HFFc6 (cell line): ENCODE results near the gene APOM. TPM values are rescaled to one million over a fixed set of nuclear protein-coding genes. Genes with fewer than 3 reads are reported as not detected.

Experiments
- DNase-seq: peaks from one replicate; pipeline ENCODE4 v3.0.0-alpha.2; 2018
- H3K27ac Mint-ChIP-seq: 2 replicates; pipeline ENCODE4 v1.8.0; 2020; ENCODE audit warnings: mild to moderate bottlenecking, mixed read lengths
- H3K27me3 Mint-ChIP-seq: 2 replicates; pipeline ENCODE4 v1.8.0; 2021; ENCODE audit warnings: mild to moderate bottlenecking, moderate library complexity, mixed read lengths; ENCODE audit not compliant: insufficient read depth
- H3K36me3 Mint-ChIP-seq: 2 replicates; pipeline ENCODE4 v1.8.0; 2021; ENCODE audit warnings: low read depth, mixed read lengths
- H3K4me1 Mint-ChIP-seq: 2 replicates; pipeline ENCODE4 v1.8.0; 2020; ENCODE audit warnings: low read depth, mixed read lengths
- H3K4me3 Mint-ChIP-seq: 2 replicates; pipeline ENCODE4 v1.8.0; 2020; ENCODE audit warnings: mild to moderate bottlenecking, moderate library complexity, mixed read lengths
- H3K9me3 Mint-ChIP-seq: 2 replicates; pipeline ENCODE4 v1.8.0; 2020; ENCODE audit warnings: mild to moderate bottlenecking, mixed read lengths
- microRNA-seq: library from miRNA; unstranded; fragments of <30 nt; microRNA quantifications from one replicate; pipeline ENCODE4, GENCODE V29; 2019
- total RNA-seq, 6 experiments: library from RNA; stranded (reverse); fragmentation: NEBNext Ultra II Directional; extraction: Animal tissue kit (Norgen Biotek cat#: 25700); gene quantifications; 2 replicates in 1 of 6; 3 replicates in 5 of 6; pipeline ENCODE4 v1.2.3, GENCODE V29; 2021
- TF ChIP-seq, protein P1 (sequence below): fragments of 200-600 bp; sonication (generic); IDR thresholded peaks from 2 replicates; pipeline ENCODE4 v1.5.0; 2021; ENCODE audit warnings: antibody characterized with exemption, mild to moderate bottlenecking

APOM gene
- total RNA-seq, 6 experiments from 2014 or later = 2.4 to 4.3 (median 2.8) TPM

DNA sequence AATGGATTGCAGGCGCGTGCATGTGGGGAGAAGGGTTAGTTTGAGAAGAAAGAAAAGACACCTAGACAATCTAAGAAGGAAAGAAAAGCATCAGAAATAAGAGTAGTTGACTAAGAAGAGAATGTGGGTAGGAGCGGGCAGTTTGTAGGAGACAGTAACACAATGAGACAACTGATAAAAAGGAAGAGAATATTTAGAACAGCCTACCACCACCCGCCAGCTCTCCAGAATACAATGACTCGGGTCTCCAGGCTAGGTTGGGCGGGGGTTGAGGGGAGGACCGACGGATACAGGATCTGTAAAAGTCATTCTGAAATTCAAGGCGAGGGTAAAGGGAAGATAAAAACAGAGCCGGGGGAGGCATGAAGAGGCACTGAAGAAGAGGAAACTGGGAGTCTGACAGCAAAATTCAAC, 46.7 kb downstream of the APOM start:
- Mint-ChIP-seq H3K9me3 (no peaks in the 10 kb centered on the region), H3K27me3 (no peaks in the 10 kb centered on the region; the same call in none of the 2 replicates), H3K27ac (peak overlapping the region; percentile 97), H3K4me1 (peaks cover 30% of the 10 kb centered on the region), H3K36me3 (no peaks in the 10 kb centered on the region), H3K4me3 (peak overlapping the region; percentile 93)
- TF ChIP-seq, protein P1, sequence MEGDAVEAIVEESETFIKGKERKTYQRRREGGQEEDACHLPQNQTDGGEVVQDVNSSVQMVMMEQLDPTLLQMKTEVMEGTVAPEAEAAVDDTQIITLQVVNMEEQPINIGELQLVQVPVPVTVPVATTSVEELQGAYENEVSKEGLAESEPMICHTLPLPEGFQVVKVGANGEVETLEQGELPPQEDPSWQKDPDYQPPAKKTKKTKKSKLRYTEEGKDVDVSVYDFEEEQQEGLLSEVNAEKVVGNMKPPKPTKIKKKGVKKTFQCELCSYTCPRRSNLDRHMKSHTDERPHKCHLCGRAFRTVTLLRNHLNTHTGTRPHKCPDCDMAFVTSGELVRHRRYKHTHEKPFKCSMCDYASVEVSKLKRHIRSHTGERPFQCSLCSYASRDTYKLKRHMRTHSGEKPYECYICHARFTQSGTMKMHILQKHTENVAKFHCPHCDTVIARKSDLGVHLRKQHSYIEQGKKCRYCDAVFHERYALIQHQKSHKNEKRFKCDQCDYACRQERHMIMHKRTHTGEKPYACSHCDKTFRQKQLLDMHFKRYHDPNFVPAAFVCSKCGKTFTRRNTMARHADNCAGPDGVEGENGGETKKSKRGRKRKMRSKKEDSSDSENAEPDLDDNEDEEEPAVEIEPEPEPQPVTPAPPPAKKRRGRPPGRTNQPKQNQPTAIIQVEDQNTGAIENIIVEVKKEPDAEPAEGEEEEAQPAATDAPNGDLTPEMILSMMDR = no peak
- no peak for DNase-seq

DNA sequence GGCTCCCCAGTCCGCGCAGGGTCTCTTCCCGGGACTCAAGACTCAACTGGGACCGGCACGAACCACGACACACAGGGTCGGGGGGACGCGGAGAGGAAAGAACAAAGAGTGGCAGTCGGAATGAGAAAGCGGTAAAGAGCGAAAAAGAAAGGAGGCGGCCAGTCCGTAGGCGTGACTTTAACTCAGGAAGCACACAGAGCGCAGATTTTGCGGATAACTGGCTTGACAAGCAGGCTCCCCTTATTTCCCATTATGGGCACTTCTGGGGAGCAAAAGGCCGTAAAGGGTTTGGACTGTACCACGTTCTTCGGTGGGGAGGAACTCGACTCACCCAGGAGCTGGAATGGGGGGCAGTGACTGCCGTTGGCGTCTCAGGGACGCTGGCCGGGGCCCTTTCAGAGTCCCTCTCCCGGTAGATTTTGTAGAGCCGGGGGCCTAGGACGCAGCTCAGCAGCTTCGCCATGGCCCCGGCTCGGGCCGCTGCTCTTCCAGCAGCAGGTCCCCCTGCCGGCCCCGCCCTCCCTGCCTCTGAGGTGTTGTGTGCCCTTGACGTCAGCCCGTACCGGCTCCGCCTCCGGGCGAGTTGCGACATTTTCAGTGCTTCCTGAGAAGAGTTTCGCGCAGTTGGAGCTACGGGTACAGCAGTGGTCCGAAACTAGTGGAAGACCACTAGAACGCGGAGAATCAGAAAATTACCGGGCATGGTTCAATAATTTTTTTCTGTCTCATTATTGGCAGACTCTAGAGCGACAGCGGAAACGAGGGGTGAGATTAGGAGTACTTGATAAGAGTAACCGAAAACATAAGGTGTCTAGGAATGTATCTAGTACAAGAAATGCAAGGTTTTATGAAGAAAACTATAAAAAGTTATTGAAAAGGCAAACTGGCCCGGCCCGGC, 47.4 kb downstream of the APOM start, which contains the start of gene ABHD16A:
TSS of gene ABHD16A (minus strand) at position 506 of the 898 bp plus-strand sequence. CDS start at position 463, 43 bp downstream.
- H3K4me1 Mint-ChIP-seq = peaks cover 24% of the 10 kb centered on the region
- DNase-seq = peak; percentile 98
- no peaks in the 10 kb centered on the region for H3K36me3 Mint-ChIP-seq
- peak within 1 kb of the TSS; percentile 93 for H3K4me3 Mint-ChIP-seq
- peak within 1 kb of the TSS; percentile 97 for H3K27ac Mint-ChIP-seq
- H3K9me3 Mint-ChIP-seq = no peaks in the 10 kb centered on the region
- TF ChIP-seq, protein P1 = peak; percentile 52
- peaks cover 3% of the 10 kb centered on the region for H3K27me3 Mint-ChIP-seq

DNA sequence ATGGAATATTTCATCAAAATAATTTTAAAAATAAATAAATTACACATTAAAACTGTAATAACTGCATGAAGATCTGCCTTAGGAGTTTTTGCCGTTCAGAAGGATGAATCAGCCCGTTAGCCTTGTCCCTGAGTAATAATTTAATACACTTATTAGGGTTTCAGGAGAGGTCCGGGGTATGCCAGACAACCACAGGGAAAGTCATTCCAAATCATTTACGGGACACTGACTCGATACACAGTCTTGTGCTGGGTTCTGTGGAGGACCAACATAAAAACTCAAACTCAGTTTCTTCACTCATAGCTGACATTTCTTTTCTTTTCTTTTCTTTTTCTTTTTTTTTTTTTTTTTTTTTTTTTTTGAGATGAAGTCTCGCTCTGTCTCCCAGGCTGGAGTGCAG, 50.2 kb downstream of the APOM start:
- peak; percentile 43 for DNase-seq
- no peak overlapping the region for H3K4me3 Mint-ChIP-seq
- no peak overlapping the region for H3K27ac Mint-ChIP-seq
- H3K36me3 Mint-ChIP-seq = no peaks in the 10 kb centered on the region
- H3K27me3 Mint-ChIP-seq = peaks cover 9% of the 10 kb centered on the region
- TF ChIP-seq, protein P1 = no peak
- H3K9me3 Mint-ChIP-seq = no peaks in the 10 kb centered on the region
- peaks cover 18% of the 10 kb centered on the region for H3K4me1 Mint-ChIP-seq

DNA sequence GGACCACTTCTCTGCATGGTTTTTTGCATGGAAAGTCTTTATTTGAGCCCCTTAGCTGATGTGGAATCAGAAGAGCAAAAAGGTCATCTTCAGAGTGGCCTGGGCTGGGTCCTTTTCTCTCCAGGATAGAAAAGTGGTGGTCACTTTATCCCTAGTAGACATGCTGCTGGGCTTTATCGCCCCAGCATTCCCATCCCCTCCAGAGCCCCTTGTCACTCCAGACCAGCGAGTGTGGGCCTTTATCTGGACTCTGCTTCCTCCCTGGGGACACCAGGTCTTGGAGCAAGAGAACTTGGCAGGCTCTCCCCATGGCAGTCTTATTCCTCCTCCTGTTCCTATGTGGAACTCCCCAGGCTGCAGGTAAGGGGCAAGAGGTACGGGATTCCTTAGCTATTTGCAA, 50.9 kb downstream of the APOM start, which contains the start of gene LY6G6F:
TSS of gene LY6G6F (plus strand) at position 268 of the 400 bp plus-strand sequence. CDS start at position 309, 41 bp downstream.
- TF ChIP-seq, protein P1 = no peak
- no peak for DNase-seq
- peaks cover 12% of the 10 kb centered on the region for H3K4me1 Mint-ChIP-seq
- H3K27me3 Mint-ChIP-seq = peaks cover 13% of the 10 kb centered on the region
- no peak within 1 kb of the TSS for H3K4me3 Mint-ChIP-seq
- no peak within 1 kb of the TSS for H3K27ac Mint-ChIP-seq
- no peaks in the 10 kb centered on the region for H3K36me3 Mint-ChIP-seq
- H3K9me3 Mint-ChIP-seq = no peaks in the 10 kb centered on the region

DNA sequence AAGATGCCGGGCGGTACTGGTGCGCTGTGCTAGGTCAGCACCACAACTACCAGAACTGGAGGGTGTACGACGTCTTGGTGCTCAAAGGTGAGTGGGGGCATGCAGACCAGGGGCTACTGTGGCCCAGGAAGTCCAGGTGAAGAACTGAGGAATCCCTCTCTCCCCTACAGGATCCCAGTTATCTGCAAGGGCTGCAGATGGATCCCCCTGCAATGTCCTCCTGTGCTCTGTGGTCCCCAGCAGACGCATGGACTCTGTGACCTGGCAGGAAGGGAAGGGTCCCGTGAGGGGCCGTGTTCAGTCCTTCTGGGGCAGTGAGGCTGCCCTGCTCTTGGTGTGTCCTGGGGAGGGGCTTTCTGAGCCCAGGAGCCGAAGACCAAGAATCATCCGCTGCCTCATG, 52.0 kb downstream of the APOM start:
- Mint-ChIP-seq H3K36me3 (no peaks in the 10 kb centered on the region), H3K9me3 (no peaks in the 10 kb centered on the region), H3K4me3 (no peak overlapping the region), H3K27ac (no peak overlapping the region), H3K27me3 (peaks cover 22% of the 10 kb centered on the region), H3K4me1 (peaks cover 6% of the 10 kb centered on the region)
- TF ChIP-seq, protein P1 = no peak
- DNase-seq = no peak

Small RNA genes lying within 50 kb of the gene (microRNA-seq; reads per million reads assigned to microRNA genes)
- gene MIR4646 (not detected), gene MIR6832 (not detected)

Other genes with a start within 250 kb of the APOM start
- 10 to 100 TPM; 16.0 to 26.0 (median 22.6) TPM for gene MICB, start 157.7 kb upstream of the APOM start, total RNA-seq
- gene MCCD1, start 126.9 kb upstream of the APOM start, total RNA-seq = not detected
- 100 to 1,000 TPM; 312 to 380 (median 358) TPM for gene DDX39B, start 113.9 kb upstream of the APOM start, total RNA-seq
- 1 to 10 TPM; 2.9 to 4.1 (median 3.2) TPM for gene ATP6V1G2, start 109.3 kb upstream of the APOM start, total RNA-seq
- gene NFKBIL1, start 108.3 kb upstream of the APOM start, total RNA-seq = 10 to 100 TPM; 11.8 to 15.9 (median 13.6) TPM
- gene LTA, start 83.6 kb upstream of the APOM start, total RNA-seq = not detected
- gene TNF, start 80.3 kb upstream of the APOM start, total RNA-seq = under 1 TPM; 0.12 to 0.41 (median 0.23) TPM
- gene LTB, start 73.5 kb upstream of the APOM start, total RNA-seq = under 1 TPM in 1 of 6 experiments, not detected in 5; 0.38 TPM
- gene LST1, start 69.6 kb upstream of the APOM start, total RNA-seq = not detected
- gene NCR3, start 62.9 kb upstream of the APOM start, total RNA-seq = not detected
- not detected for gene AIF1, start 40.7 kb upstream of the APOM start, total RNA-seq
- 100 to 1,000 TPM; 216 to 259 (median 231) TPM for gene PRRC2A, start 35.2 kb upstream of the APOM start, total RNA-seq
- gene BAG6, start 3.2 kb upstream of the APOM start, total RNA-seq = 100 to 1,000 TPM; 247 to 273 (median 262) TPM
- 10 to 100 TPM; 13.4 to 16.2 (median 14.9) TPM for gene C6orf47, start 4.9 kb downstream of the APOM start, total RNA-seq
- 10 to 100 TPM; 11.6 to 14.9 (median 13.0) TPM for gene GPANK1, start 9.1 kb downstream of the APOM start, total RNA-seq
- gene CSNK2B, start 10.2 kb downstream of the APOM start, total RNA-seq = 100 to 1,000 TPM; 200 to 255 (median 225) TPM
- gene LY6G5B, start 14.1 kb downstream of the APOM start, total RNA-seq = 1 to 10 TPM; 4.6 to 6.0 (median 5.3) TPM
- gene LY6G5C, start 25.2 kb downstream of the APOM start, total RNA-seq = 1 to 10 TPM; 2.2 to 2.9 (median 2.8) TPM
- gene ABHD16A, start 47.4 kb downstream of the APOM start, total RNA-seq = 10 to 100 TPM; 27.4 to 39.6 (median 32.0) TPM
- not detected for gene LY6G6F, start 51.0 kb downstream of the APOM start, total RNA-seq
- not detected for gene LY6G6D, start 59.5 kb downstream of the APOM start, total RNA-seq
- not detected for gene LY6G6C, start 65.9 kb downstream of the APOM start, total RNA-seq
- gene MPIG6B, start 67.5 kb downstream of the APOM start, total RNA-seq = not detected
- 10 to 100 TPM; 44.0 to 47.8 (median 46.0) TPM for gene DDAH2, start 73.4 kb downstream of the APOM start, total RNA-seq
- 100 to 1,000 TPM; 638 to 833 (median 745) TPM for gene CLIC1, start 80.6 kb downstream of the APOM start, total RNA-seq
- gene MSH5, start 84.1 kb downstream of the APOM start, total RNA-seq = 10 to 100 TPM in 4 of 6 experiments, 1 to 10 TPM in 2; 7.4 to 14.8 (median 12.6) TPM
- gene SAPCD1, start 106.8 kb downstream of the APOM start, total RNA-seq = 1 to 10 TPM in 5 of 6 experiments, under 1 TPM in 1; 0.91 to 2.4 (median 1.3) TPM
- gene VWA7, start 121.4 kb downstream of the APOM start, total RNA-seq = under 1 TPM; 0.24 to 0.83 (median 0.64) TPM
- 100 to 1,000 TPM; 117 to 144 (median 127) TPM for gene VARS1, start 139.9 kb downstream of the APOM start, total RNA-seq
- gene LSM2, start 151.1 kb downstream of the APOM start, total RNA-seq = 10 to 100 TPM; 31.8 to 48.5 (median 43.4) TPM
- gene HSPA1L, start 159.4 kb downstream of the APOM start, total RNA-seq = 1 to 10 TPM; 1.2 to 1.9 (median 1.6) TPM
- 100 to 1,000 TPM in 1 of 6 experiments, 10 to 100 TPM in 5; 78.5 to 102 (median 84.7) TPM for gene HSPA1A, start 159.6 kb downstream of the APOM start, total RNA-seq
- gene HSPA1B, start 171.8 kb downstream of the APOM start, total RNA-seq = 100 to 1,000 TPM in 2 of 6 experiments, 10 to 100 TPM in 4; 95.5 to 116 (median 98.9) TPM
- gene NEU1, start 206.9 kb downstream of the APOM start, total RNA-seq = 10 to 100 TPM; 35.8 to 48.6 (median 40.9) TPM
- gene SLC44A4, start 223.1 kb downstream of the APOM start, total RNA-seq = under 1 TPM in 1 of 6 experiments, not detected in 5; 0.10 TPM
- 10 to 100 TPM; 43.4 to 47.4 (median 45.9) TPM for gene EHMT2, start 241.8 kb downstream of the APOM start, total RNA-seq
- 1 to 10 TPM; 7.3 to 9.0 (median 8.3) TPM for gene ZBTB12, start 246.2 kb downstream of the APOM start, total RNA-seq